GM19397 (cell line): Measurements from ENCODE around the gene RIMS4.

Source experiments
- ATAC-seq: cut with Tn5 transposase; IDR thresholded peaks from one replicate; pipeline ENCODE4 v1.9.1; 2021; ENCODE audit warnings: mild to moderate bottlenecking, moderate library complexity; ENCODE audit not compliant: unreplicated experiment

RIMS4 gene

DNA sequence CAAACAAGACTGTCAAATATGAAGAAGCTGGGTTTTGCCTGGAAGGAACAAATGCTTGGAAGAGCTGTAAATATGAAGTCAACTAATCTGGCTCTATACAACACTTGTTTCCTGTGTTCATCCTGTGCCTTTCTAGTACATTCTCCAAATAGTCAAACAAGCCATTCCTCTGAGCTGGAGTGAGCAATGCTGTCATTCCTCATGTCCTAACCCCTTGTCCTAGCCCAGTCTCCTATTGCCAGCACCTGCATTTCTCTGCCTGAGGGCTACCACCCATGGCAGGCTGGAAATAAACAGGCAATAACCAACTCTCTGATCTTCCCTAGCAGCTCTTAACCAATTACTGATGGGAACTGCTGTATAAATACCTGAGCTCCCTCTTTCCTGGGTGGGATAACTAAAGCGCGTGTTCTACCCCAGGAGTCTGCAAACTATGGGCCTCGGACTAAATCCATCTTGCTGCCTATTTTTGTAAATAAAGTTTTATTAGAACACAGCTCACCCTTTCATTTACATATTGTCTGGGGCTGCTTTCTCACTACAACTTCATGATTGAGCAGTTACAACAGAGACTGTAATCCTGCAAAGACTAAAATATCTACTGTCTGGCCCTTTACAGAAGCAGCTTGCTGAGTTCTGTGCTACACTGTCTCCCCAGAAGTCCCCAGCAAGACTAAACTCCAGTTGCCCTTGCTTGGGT, 13.4 kb downstream of the RIMS4 start:
- no peak for ATAC-seq

DNA sequence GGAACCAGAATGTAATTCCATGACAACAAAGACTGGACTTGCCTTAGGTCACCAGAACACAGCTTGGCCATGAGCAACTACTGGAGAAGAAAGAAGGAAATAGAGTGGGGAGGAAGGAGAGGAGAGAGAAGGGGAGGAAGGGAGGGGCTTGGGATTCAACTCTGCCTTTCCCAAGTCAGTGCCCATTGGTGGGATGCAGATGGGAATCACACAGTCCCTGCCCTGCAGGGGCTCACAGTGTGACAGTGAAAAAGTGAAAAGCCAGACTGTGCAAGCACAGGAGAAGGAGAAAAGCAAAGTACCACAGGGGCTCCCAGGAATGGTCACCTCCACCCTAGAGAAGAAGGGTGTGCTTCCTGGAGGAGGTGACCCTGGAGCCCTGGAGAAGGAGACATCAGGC, 14.0 kb downstream of the RIMS4 start:
- ATAC-seq: no peak

DNA sequence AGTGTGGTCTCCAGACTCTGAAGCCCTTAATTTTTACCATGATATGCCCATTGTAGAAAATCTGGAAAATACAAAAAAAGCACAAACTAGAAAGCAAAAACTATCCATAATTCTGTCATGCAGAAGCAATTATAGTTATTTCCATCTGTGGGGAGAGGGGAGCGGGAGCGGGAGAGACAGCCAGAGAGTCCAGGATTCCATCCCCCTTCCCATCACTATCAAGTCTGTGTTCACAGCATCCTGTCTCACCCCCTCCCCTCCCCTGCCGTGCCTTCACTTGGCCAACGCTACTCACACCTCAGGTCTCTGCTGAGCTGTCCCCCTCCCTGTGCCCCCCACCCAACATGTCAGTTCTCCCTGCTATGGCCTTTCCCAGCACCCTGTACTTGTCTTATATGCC, 14.5 kb downstream of the RIMS4 start:
- no peak for ATAC-seq

DNA sequence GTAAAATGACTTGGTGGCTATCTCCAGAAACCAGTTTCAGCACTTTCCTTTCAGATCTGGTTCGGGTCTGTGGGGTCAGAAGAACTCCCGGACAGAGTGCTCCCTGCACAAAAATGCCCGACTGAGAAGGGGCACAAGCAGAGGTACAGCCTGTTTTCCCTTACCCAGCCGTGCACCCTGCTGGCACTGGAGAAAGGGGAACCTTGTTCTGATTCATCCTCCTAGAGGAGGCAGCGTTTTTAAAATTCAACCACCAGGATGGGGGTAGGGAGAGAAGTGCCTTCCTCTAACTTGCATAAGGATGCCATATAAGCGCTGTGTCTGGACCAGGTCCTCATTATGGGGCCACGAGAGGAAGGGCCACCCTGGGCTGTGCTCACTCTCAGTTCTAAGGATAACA, 17.6 kb downstream of the RIMS4 start:
- ATAC-seq: no peak

DNA sequence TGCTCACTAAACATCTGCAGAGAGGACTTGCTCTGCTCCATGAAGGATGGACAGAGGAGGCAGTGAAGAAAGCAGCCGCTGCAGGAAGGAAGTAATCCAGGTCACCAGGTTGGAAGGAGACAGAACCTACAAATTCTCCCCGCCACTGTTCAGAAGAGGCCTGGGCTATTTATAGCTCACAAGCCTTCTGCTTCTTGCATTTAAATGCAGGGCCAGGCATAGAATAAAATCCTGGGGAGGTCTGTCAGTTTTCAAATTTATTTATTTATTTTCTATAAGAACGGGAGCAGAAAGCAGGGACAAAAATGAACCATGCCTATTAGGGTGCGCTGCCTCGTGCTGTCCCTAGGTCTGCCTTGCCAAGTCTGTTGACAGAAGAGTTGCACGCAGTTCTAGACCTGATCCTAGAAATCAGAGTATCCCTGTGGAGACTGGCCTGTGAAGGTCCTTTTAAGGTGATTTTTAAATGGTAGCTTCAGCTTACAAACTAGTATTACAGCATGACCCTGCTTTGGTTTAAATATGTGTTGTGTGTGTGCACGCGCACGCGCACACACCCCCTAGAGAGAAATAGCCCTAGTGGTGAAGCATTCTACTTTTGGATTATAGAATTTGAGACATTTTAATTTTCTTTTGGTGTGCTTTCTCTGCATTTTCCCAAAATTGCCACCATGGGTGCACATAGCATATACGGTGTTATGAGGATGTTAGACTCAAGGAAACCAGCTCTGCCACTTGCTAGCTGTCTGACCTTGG, 19.5 kb downstream of the RIMS4 start:
- no peak for ATAC-seq

DNA sequence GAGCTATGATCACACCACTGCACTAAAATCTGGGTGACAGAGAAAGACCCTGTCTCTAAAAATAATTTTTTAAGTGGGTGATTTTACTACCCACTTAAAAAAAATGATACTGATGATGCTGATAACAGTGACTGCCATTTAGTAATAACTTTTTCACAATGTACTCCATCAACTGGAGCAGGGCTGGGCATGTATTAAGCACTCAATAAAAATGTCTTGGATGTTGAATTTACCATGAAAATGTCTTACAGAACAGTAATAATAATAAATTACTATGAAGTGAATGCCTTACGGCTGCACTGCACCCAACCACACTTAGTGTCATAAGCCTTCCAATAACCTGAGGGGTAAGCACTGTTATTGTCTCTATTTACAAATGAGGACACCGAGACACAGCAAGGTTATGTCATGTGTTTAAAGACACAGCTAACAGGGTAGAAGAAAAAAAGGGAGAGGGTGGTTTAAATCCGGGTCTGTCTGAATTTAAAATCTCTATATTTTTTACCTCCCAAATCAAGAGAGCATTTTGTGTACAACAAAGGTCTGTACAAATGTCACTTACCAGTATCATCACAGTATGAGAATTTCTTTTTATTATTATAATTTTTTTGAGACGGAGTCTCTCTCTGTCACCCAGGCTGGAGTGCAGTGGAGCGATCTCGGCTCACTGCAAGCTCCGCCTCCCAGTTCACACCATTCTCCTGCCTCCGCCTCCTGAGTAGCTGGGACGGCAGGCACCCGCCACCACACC, 21.5 kb downstream of the RIMS4 start:
- no peak for ATAC-seq

DNA sequence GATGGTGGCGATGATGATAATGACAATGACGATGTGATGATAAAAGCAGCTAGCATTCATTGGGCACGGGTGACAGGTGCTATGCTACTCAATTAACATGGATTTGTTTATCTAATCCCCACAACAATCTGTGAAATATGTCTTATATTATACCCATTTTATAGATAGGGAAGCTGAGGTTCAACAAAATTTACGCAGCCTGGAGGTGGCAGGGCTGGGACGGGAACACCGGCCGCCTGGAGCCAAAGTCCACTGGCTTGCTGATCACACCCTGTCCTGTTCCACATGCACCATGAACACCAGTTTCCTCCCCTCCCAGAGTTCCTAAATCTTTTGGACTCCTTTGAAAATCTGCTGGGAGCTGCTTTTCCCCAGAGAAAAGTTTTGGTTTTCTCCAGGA, 23.0 kb downstream of the RIMS4 start:
- ATAC-seq: no peak

DNA sequence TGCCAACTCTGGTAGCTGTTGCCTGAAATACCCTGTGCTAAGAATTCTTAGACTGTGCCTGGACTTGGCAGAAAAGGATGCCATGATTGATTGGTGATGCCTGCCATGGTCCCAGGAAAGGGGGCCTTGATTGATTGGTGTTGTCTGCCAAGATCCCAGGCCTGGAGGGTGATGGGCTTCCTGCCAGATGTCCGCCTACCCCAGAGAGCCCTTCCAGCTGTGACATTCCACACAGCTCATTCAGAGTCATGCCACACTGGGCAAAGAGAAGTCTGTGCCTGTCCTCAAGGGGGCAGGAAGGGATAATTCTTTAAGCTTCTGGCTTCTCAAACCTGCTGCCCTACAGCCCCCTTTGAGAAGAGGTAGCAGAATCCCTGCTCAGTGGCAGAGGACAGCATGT, 24.6 kb downstream of the RIMS4 start:
- ATAC-seq: no peak

DNA sequence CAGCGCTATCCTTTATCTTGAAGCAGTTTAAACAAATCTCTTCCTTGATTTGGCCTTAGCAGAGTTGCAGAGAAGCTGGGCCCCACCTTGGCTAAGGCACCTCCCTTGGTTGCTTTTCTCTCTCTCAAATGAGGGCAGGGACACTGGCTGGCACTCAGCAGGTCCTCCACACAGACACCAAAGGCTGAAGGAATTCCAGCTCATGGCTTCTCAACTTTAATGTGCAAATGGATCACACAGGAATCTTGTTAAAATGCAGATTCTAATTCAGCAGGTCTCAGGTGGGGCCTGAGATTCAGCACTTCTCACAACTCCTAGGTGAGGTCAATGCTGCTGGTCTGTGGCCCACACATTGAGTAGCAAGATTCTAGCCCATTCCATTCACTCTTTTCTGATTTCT, 25.7 kb downstream of the RIMS4 start:
- ATAC-seq: no peak

DNA sequence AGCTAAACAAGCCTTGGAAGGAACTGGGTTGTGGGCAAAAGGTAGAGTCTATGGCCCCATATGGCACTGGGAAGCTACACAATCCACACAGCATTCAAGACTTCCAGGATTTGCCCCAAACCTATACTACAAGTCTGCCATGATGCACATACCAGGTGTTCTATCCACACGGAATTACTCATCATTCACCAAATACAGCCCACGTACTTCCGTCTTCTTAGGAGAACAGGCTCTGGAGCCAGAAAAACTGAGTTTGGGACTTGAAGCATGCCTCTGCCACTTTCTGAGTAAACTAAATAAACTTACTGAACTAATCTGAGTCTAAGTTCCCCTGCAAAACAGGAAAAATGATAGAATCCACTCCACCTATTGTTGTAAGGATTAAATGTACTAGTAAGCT, 28.6 kb downstream of the RIMS4 start:
- ATAC-seq: no peak

DNA sequence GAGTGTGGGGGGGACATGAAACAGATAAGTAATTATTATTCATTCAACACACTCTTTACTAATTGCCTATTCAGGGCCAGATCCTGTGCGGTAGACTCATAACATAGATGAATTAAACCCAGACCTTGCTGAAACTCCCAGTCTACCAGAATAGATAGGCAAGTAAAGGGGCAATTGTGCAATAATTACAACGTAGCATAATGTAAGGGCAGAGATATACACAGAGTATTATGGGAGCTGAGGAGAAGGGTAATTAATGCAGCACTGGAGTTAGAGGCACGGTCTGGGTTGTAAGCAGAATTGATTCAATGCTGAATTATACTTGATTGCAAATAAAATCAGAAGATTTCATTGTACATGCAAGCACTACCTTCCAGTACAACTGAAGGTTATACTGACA, 29.2 kb downstream of the RIMS4 start:
- no peak for ATAC-seq

DNA sequence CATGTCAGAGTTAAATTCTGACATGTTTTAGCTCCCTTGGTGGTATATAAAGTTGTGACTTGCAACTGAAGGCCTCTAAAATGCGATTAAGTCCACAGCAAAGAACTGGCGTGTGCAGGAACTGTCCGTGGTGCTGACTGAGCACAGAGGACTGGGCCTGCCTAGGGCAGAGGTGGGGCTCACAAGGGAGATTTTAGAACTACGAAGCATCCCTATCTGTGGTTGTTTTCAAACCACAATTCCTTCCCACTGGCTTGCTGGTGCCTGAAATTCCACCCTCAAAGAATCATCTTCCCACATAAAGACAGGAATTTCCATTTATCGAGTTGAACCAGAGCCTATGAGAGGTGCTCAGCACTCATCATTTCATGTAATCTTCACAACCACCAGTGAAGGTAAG, 30.1 kb downstream of the RIMS4 start:
- no peak for ATAC-seq

DNA sequence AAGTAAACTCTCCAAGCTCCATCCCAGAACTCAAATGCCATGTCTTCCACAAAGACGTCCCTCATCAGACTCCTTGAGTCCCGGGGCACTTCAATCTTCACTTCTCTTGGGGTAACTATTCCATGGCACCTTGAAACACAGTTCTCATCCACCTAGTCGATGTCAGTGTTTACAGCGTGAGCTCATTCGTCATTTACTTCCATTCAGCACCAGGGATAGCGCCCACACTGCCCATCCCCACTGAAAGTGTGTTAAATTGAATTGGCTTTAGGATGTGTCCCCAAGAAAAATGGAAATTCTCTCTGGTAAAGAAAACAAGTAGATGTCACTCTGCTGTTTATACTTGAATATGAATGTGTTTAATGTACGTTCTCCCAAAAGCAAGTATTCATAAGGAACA, 33.4 kb downstream of the RIMS4 start:
- no peak for ATAC-seq

DNA sequence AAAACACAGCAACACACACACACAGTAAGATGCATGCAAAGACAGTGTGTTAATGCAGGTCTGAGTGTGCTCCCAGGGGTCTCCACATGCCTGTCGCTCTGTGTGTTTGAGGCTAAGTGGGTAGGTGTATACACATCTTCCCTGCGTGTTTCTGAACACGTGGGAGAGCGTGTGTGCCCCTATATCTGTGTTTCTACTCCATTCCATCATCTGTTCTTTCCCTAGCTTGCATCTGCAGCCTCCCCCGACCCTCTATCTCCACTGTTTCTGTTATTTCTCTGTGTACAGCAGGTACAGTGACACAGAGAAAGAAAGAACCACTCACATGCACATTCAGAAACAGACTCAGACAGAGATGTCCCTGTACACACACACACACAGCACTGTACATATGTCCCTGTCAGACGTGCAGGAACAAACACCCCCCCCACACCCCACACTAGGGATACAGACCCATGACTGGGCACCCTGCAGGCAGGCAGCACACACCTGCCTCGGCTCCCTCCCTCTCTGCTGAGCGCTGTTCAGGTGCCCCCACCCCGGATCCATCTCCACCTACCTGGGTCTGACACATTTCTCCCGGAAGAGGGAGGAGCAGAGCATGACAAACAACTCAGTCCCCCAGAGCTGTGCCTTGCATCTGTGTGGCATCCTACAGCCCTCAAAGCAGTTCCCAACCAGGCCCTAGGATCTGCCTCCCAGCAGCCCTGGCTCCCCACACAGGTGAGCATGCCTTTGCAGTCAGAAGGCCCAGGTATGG, 37.1 kb downstream of the RIMS4 start:
- no peak for ATAC-seq

DNA sequence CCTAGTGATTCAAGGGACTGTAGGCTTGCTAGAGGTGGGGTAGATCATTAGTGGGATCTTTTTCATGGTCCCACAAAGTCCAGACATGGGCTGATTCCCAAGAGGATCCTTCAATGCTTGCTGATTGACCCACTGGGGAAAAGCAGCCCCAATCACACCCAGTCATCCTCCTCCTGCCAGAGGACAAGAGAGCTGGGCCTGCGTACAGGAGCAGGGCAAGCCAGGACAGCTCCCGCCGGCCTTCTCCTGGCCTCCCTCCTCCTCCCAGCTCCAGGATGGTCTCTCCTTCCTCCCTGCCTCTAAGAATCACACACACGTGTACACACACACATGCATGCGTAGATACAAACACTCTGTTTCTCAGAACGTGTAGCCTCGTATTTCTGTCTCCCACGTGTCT, 37.7 kb downstream of the RIMS4 start:
- no peak for ATAC-seq

DNA sequence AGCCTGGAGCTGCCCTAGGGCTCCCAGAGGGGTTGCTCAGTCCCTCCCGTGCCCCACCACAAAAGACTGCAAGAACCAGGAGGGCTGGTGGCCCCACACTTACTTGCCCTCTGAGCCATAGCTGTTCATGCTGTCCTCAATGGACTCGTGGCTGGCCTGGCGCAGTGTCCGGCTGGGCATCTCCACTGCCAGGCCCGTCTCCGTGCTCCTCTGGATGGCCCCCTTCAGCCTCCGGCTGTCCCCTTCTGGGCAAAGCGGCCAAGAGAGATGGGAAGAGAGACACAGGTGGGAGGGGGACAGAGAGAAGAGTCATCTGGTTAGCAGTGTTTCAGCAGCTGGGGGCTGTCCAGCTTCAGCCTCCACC, 39.2 kb downstream of the RIMS4 start:
- no peak for ATAC-seq

DNA sequence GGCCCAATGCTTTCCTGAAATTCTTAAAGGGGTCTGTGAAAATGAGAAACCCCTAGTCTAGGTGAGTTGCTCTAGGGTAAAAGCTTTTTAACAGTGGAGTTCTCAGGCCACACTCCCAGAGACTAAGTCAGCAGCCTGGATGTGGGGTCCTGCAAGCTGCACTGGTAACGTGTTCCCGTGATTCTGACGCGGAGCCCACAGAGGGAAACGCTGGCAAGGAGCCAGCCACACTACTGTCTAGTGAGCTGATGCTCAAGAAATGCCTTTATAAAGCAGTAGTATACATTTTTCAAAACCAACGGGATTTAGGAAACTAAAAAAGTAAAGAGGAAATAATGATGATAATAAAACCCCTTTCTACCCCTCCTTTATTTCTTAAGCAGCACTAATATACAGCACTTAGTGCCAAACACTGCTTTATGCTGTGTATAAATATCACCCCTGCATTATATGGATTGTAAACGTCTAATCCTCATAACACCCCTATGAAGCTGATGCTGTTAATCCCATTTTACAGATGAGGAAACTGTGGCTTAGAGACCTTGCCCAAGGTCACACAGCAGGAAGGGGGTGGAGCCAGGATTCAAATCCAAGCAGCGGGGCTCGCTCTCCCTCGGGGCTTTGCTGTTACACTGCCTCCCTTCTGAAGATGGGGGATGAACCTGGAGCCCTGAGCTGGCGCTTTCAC, 39.7 kb downstream of the RIMS4 start:
- no peak for ATAC-seq

DNA sequence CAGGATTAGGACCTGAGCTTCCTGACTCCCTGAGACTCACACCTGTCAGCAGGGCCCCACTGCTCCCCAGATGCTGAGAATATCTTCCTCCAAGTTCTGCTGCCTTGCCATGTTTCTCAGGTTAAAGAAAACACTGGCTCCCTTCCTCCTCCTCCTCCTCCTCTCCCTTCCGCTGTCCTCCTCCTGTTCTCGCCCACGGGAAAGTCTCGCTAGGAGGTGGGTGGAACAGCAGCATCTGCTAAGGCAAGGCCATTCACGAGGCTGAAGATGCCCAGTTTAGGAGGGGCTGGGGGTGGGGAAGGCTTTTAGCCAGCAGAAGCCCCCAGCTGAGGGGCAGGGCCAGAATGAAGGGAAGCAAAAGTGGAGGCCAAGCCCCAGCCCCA, 40.9 kb downstream of the RIMS4 start:
- ATAC-seq: no peak

DNA sequence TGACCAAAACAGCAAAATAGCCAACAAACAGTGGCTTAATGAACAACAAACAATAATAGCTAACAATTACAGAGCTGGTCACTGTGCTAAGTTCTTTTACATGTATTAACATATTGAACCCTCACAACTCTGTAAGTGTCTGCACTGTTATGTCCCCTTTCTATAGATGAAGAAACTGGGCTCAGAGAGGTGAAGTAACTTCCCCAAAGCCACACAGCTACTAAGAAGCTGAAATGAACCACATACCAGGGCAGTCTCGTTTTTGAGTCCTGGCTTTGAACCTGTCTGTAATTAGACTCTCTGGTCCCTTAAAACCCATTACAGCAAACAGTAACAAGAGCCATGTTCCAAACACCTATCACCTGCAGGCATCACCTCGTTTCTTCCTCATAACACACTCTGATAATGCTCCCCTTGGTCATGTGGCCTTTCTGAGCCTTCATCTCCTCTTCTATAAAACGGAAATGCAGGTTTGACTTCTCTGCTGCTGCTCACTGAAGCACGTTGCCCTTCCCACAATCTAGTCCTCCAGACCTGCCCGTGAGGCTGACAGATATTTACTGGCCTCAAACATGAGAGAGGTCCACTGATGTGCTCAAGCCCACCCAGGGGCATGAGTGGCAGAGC, 41.4 kb downstream of the RIMS4 start:
- ATAC-seq: no peak

DNA sequence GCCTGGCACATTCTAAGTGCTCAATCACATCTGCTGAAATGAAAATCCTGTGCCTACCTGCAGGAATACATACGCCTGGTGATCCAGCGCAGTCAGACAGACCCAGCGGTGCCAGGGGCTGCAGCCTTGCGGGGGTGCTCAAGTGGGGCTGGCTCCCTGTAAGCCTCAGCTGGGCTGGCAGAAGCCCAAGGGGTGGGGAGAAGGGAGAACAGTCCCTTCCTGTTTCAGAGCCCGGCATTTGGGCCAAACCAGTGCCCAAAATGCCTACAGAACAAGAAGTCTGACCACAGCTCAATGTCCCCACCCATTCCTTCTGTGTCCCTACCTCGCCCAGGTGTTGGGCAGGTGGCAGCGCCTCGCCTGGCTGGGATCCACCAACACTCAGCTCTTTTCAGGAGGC, 42.1 kb downstream of the RIMS4 start:
- no peak for ATAC-seq
